ENCODE measurements around the gene MTMR2. TPM values are rescaled to one million over a fixed set of nuclear protein-coding genes. Genes with fewer than 3 reads are reported as not detected.

MTMR2 gene
- total RNA-seq, 1 experiment from 2014 or later: 29.1 TPM

DNA sequence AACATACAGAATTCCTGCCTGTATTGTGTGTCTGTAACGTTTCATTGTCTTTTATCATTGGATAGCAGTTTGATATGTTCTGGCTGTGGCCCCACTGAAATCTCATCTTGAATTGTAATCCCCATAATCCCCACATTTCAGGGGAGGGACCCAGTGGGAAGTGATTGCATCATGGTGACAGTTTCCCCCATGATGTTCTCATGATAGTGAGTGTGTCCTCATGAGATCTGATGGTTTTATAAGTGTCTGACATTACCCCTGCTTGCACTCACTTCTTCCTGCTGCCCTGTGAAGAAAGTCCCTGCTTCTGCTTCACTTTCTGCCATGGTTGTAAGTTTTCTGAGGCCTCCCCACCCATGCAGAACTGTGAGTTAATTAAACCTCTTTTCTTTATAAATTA, 19.6 kb upstream of the MTMR2 start:
- POLR2A ChIA-PET: no interaction called here
- ATAC-seq: no peak
- Histone ChIP-seq H3K9ac (ENCODE audit: low read length) (no peak overlapping the region), H3K9me2 (ENCODE audit: insufficient read depth) (no peaks in the 10 kb centered on the region), H3K9me3 (ENCODE audit: control insufficient read depth in 1 of 2, insufficient read depth in 1 of 2, low read depth in 1 of 2, low read length in 2 of 2) (peaks cover 0 to 3% of the 10 kb centered on the region in 2 experiments; a peak in 2 of 4 replicates), H3K4me2 (ENCODE audit: low read length) (no peak overlapping the region), H3K79me2 (ENCODE audit: insufficient read depth, low read length) (no peaks in the 10 kb centered on the region), H3K27me3 (ENCODE audit: insufficient read depth, low read length) (no peaks in the 10 kb centered on the region), H3K36me3 (ENCODE audit: control insufficient read depth in 1 of 2, insufficient read depth in 2 of 2, low read length in 2 of 2) (no peaks in the 10 kb centered on the region), H3K4me3 (replicated peaks in 1 of 2; ENCODE audit: low read depth in 1 of 2, low read length in 2 of 2) (no peak overlapping the region), H3K4me1 (ENCODE audit: control insufficient read depth in 1 of 2, insufficient read depth in 2 of 2, low read length in 2 of 2) (no peaks in the 10 kb centered on the region), H3K27ac (ENCODE audit: low read depth, low read length) (no peak overlapping the region), H2AFZ (ENCODE audit: low read depth, low read length, poor library complexity, severe bottlenecking) (no peak overlapping the region), H4K20me1 (ENCODE audit: insufficient read depth) (no peaks in the 10 kb centered on the region)
- CTCF ChIA-PET: no interaction called here
- RAD21 ChIA-PET (ENCODE audit: low non-redundant PET in 1 of 2, low total read pairs in 2 of 2, uncharacterized antibody in 2 of 2, unreplicated experiment in 2 of 2): no interaction called here
- TF ChIP-seq SIN3A (IDR thresholded peaks at IDR 0.05; ENCODE audit: low read depth) (no peak), POLR2A (IDR thresholded peaks at IDR 0.05; ENCODE audit: borderline replicate concordance, extremely low read depth, insufficient read depth, insufficient read length) (no peak), EZH2 (IDR thresholded peaks at IDR 0.05) (no peak), POLR2AphosphoS5 (IDR thresholded peaks at IDR 0.05; ENCODE audit: low read depth, low read length) (no peak), FOSL1 (IDR thresholded peaks at IDR 0.05; ENCODE audit: low read depth) (no peak), JUND (IDR thresholded peaks at IDR 0.05) (no peak), TCF7L2 (IDR thresholded peaks at IDR 0.05; ENCODE audit: borderline replicate concordance, extremely low read depth, insufficient read depth, insufficient read length) (no peak), EZH2phosphoT487 (IDR thresholded peaks at IDR 0.05; ENCODE audit: borderline replicate concordance) (no peak), MAX (IDR thresholded peaks at IDR 0.05) (no peak), ZNF274 (IDR thresholded peaks at IDR 0.05; ENCODE audit: low read depth, low read length) (no peak), SP1 (IDR thresholded peaks at IDR 0.05; ENCODE audit: low read depth) (no peak)
- no peak for DNase-seq (ENCODE audit: low read depth, low spot score)
- no TSS peak for BruUV-seq (replicated peaks)
- intact Hi-C loops (cut with micrococcal nuclease): no loop called here

DNA sequence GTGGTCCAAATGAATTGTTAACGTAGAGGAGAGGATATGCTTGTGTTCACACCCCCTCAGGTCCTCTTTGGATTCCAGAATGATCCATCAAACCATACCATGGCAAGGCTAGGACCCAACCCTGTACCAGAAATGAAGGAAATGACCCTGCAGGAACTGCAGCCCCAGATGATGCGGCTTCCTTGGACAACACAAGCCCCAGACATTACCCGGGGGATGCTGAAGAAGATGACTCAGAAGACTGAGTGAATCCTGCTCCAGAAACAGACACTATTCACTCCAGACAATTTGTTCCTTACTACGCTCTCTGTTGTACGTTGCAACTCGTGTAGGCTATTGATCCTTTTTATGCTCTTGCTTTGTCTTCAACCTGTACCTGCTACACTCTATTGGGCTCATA, 15.2 kb upstream of the MTMR2 start:
- Histone ChIP-seq H3K79me2 (ENCODE audit: insufficient read depth, low read length) (no peaks in the 10 kb centered on the region), H3K9me2 (ENCODE audit: insufficient read depth) (no peaks in the 10 kb centered on the region), H3K27ac (ENCODE audit: low read depth, low read length) (no peak overlapping the region), H3K4me2 (ENCODE audit: low read length) (no peak overlapping the region), H3K9ac (ENCODE audit: low read length) (no peak overlapping the region), H4K20me1 (ENCODE audit: insufficient read depth) (no peaks in the 10 kb centered on the region), H3K27me3 (ENCODE audit: insufficient read depth, low read length) (no peaks in the 10 kb centered on the region), H2AFZ (ENCODE audit: low read depth, low read length, poor library complexity, severe bottlenecking) (no peak overlapping the region), H3K9me3 (ENCODE audit: control insufficient read depth in 1 of 2, insufficient read depth in 1 of 2, low read depth in 1 of 2, low read length in 2 of 2) (no peaks in the 10 kb centered on the region), H3K4me3 (replicated peaks in 1 of 2; ENCODE audit: low read depth in 1 of 2, low read length in 2 of 2) (no peak overlapping the region), H3K36me3 (ENCODE audit: control insufficient read depth in 1 of 2, insufficient read depth in 2 of 2, low read length in 2 of 2) (no peaks in the 10 kb centered on the region), H3K4me1 (ENCODE audit: control insufficient read depth in 1 of 2, insufficient read depth in 2 of 2, low read length in 2 of 2) (no peaks in the 10 kb centered on the region)
- intact Hi-C loops (cut with micrococcal nuclease): no loop called here
- ChIA-PET POLR2A (no interaction called here), RAD21 (ENCODE audit: low non-redundant PET in 1 of 2, low total read pairs in 2 of 2, uncharacterized antibody in 2 of 2, unreplicated experiment in 2 of 2) (no interaction called here), CTCF (no interaction called here)
- BruUV-seq (replicated peaks): no TSS peak
- DNase-seq (ENCODE audit: low read depth, low spot score) (no peak), ATAC-seq (no peak)
- TF ChIP-seq ZNF274 (IDR thresholded peaks at IDR 0.05; ENCODE audit: low read depth, low read length) (no peak), ZBTB33 (IDR thresholded peaks at IDR 0.05; ENCODE audit: extremely low read depth, insufficient replicate concordance, low read length) (no peak), EZH2phosphoT487 (IDR thresholded peaks at IDR 0.05; ENCODE audit: borderline replicate concordance) (no peak), ELF1 (IDR thresholded peaks at IDR 0.05; ENCODE audit: borderline replicate concordance, low read depth) (no peak), SP1 (IDR thresholded peaks at IDR 0.05; ENCODE audit: low read depth) (no peak), SIN3A (IDR thresholded peaks at IDR 0.05; ENCODE audit: low read depth) (no peak), POLR2AphosphoS5 (IDR thresholded peaks at IDR 0.05; ENCODE audit: low read depth, low read length) (no peak), CTCF (IDR thresholded peaks at IDR 0.05 in 2 of 3, conservative IDR thresholded peaks at IDR 0.05 in 1 of 3; ENCODE audit: borderline replicate concordance in 1 of 3, insufficient read depth in 1 of 3, low read depth in 2 of 3, low read length in 2 of 3) (no peak), SRF (IDR thresholded peaks at IDR 0.05; ENCODE audit: low read depth) (no peak), MAX (IDR thresholded peaks at IDR 0.05) (no peak), CEBPB (IDR thresholded peaks at IDR 0.05; ENCODE audit: low read depth) (no peak), RAD21 (IDR thresholded peaks at IDR 0.05; ENCODE audit: low read depth) (no peak), CBX3 (IDR thresholded peaks at IDR 0.05; ENCODE audit: low read depth) (no peak)
